Measurements from ENCODE around the gene ATP9B. TPM values are rescaled to one million over a fixed set of nuclear protein-coding genes. Genes with fewer than 3 reads are reported as not detected.

ATP9B gene
- polyA plus RNA-seq, 1 of the 3 experiments (the other 2 are of a cell fraction), result 11.2 TPM

DNA sequence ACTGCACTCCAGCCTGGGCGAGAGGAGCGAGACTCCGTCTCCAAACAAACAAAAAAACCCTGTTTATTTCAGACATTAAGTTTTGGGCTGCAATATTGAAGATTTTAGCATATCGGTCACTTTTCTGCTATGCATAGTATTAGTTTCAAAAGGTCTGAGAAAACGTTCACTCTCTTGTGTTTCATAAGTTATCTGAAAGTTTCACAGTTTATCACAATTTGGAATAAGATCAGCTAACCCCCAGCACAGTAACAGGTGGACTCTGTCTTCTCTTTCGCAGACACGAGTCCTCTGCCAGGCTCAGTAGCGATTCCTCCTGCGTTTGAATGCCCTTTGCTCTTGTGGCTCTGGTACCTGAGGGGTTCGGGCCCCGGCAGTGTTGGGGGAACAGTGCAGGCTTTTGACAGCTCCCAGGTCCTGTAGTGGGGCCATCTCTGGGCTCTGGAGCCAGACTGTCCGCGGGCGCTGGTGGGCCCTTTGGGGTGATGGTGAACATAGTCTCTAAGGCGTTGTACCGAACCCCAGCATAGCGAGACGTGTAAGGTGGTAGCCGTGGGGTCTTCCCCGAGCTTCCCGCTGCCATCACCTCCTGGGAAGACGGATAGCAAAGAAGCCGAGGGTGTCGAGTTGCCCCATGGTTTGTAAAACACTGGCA is 347.0 kb downstream of the ATP9B start:
- H2AFZ ChIP-seq (ENCODE audit: low read depth), result no peak overlapping the region

DNA sequence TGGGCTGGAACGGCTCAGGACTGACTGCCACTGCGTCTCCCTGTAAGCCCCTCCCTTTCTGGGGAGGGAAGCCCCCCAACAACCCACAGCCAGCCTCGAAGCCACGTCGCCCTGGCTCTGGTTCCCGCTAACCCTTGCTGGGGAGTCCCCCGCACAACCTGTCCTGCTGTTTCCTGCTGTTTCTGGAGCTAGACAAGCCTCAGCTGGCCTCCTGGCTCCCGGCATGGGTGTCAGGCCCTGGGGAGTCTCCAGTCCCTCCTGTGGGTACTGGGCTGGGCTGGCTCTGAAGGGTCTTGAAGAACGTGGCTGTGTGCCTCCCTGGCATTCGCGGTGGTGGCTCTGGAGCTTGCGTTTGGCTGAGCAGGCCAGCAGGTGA is 347.5 kb downstream of the ATP9B start:
- ChIA-PET CTCF (no interaction called here), POLR2A (no interaction called here)
- H3K4me2 ChIP-seq, result no peak overlapping the region
- H3K4me1 ChIP-seq (ENCODE audit: control insufficient read depth in 1 of 2, insufficient read depth in 2 of 2, low read depth in 1 of 2, low read length in 1 of 2), result no peaks in the 10 kb centered on the region
- no peak overlapping the region for H3K27ac ChIP-seq (ENCODE audit: low read depth in 2 of 2, low read length in 1 of 2)
- no peaks in the 10 kb centered on the region for H4K20me1 ChIP-seq (ENCODE audit: insufficient read depth)
- H3K9me3 ChIP-seq, result no peaks in the 10 kb centered on the region
- H3K4me3 ChIP-seq (ENCODE audit: low read depth in 2 of 2, low read length in 1 of 2), result no peak overlapping the region
- H2AFZ ChIP-seq (ENCODE audit: low read depth), result no peak overlapping the region
- 0% methylated on average over 6 of the region's 12 CpGs for WGBS (ENCODE audit: low lambda C conversion rate)
- H3K27me3 ChIP-seq (ENCODE audit: insufficient read depth), result peaks cover 85% of the 10 kb centered on the region
- H3F3A ChIP-seq (replicated peaks; ENCODE audit: insufficient read depth), result no peaks in the 10 kb centered on the region
- no peaks in the 10 kb centered on the region for H3K79me2 ChIP-seq (ENCODE audit: insufficient read depth)
- no peaks in the 10 kb centered on the region for H3K36me3 ChIP-seq (replicated peaks in 1 of 2; ENCODE audit: control insufficient read depth in 1 of 2, insufficient read depth in 2 of 2, low read length in 1 of 2)
- H3K9ac ChIP-seq, result no peak overlapping the region
- H3K9me2 ChIP-seq, result no peaks in the 10 kb centered on the region
- DNase-seq, result no peak
- TF ChIP-seq GATA2 (CRISPR knock-in tag; IDR thresholded peaks at IDR 0.05) (no peak), POLR2AphosphoS5 (IDR thresholded peaks at IDR 0.05; ENCODE audit: low read depth, low read length) (no peak), CHD2 (IDR thresholded peaks at IDR 0.05; ENCODE audit: low read length, partially characterized antibody) (no peak), EZH2phosphoT487 (IDR thresholded peaks at IDR 0.05; ENCODE audit: borderline replicate concordance, low read depth) (no peak), NFIC (IDR thresholded peaks at IDR 0.05; ENCODE audit: borderline replicate concordance) (no peak), CTCF (IDR thresholded peaks at IDR 0.05) (no peak), MXI1 (IDR thresholded peaks at IDR 0.05; ENCODE audit: low read depth, low read length) (no peak), JUND (IDR thresholded peaks at IDR 0.05) (no peak), SIN3A (IDR thresholded peaks at IDR 0.05; ENCODE audit: borderline replicate concordance, low read depth, low read length) (no peak), MAX (IDR thresholded peaks at IDR 0.05; ENCODE audit: low read depth) (no peak), YY1 (IDR thresholded peaks at IDR 0.05; ENCODE audit: low read depth) (no peak), FOXM1 (IDR thresholded peaks at IDR 0.05; ENCODE audit: low read depth) (no peak), FOSL2 (IDR thresholded peaks at IDR 0.05; ENCODE audit: borderline replicate concordance, low read depth) (no peak), TEAD4 (IDR thresholded peaks at IDR 0.05; ENCODE audit: borderline replicate concordance, insufficient read depth) (no peak)
- TF ChIP-seq, protein P1, sequence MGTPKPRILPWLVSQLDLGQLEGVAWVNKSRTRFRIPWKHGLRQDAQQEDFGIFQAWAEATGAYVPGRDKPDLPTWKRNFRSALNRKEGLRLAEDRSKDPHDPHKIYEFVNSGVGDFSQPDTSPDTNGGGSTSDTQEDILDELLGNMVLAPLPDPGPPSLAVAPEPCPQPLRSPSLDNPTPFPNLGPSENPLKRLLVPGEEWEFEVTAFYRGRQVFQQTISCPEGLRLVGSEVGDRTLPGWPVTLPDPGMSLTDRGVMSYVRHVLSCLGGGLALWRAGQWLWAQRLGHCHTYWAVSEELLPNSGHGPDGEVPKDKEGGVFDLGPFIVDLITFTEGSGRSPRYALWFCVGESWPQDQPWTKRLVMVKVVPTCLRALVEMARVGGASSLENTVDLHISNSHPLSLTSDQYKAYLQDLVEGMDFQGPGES (IDR thresholded peaks at IDR 0.05; ENCODE audit: low read depth, low read length), result no peak

More for the DNA sequence above, 347.0 kb downstream of the ATP9B start:
- Histone ChIP-seq H3K9ac (no peak overlapping the region), H3K4me1 (ENCODE audit: control insufficient read depth in 1 of 2, insufficient read depth in 2 of 2, low read depth in 1 of 2, low read length in 1 of 2) (no peaks in the 10 kb centered on the region), H3F3A (replicated peaks; ENCODE audit: insufficient read depth) (no peaks in the 10 kb centered on the region), H3K9me3 (no peaks in the 10 kb centered on the region), H3K9me2 (no peaks in the 10 kb centered on the region), H4K20me1 (ENCODE audit: insufficient read depth) (no peaks in the 10 kb centered on the region), H3K27me3 (ENCODE audit: insufficient read depth) (peaks cover 83% of the 10 kb centered on the region), H3K79me2 (ENCODE audit: insufficient read depth) (no peaks in the 10 kb centered on the region), H3K4me2 (no peak overlapping the region), H3K4me3 (ENCODE audit: low read depth in 2 of 2, low read length in 1 of 2) (no peak overlapping the region), H3K27ac (ENCODE audit: low read depth in 2 of 2, low read length in 1 of 2) (no peak overlapping the region), H3K36me3 (replicated peaks in 1 of 2; ENCODE audit: control insufficient read depth in 1 of 2, insufficient read depth in 2 of 2, low read length in 1 of 2) (no peaks in the 10 kb centered on the region)
- 29% methylated on average over 21 of the region's 24 CpGs for WGBS (ENCODE audit: low lambda C conversion rate)
- ChIA-PET CTCF (no interaction called here), POLR2A (no interaction called here)
- no peak for DNase-seq
- TF ChIP-seq YY1 (IDR thresholded peaks at IDR 0.05; ENCODE audit: low read depth) (no peak), RFX5 (IDR thresholded peaks at IDR 0.05; ENCODE audit: low read length) (no peak), SIN3A (IDR thresholded peaks at IDR 0.05; ENCODE audit: borderline replicate concordance, low read depth, low read length) (no peak), RCOR1 (IDR thresholded peaks at IDR 0.05; ENCODE audit: low read length) (no peak), RAD21 (IDR thresholded peaks at IDR 0.05; ENCODE audit: low read length) (no peak), NRF1 (IDR thresholded peaks at IDR 0.05; ENCODE audit: low read depth, low read length) (no peak), FOSL2 (IDR thresholded peaks at IDR 0.05; ENCODE audit: borderline replicate concordance, low read depth) (no peak), JUND (IDR thresholded peaks at IDR 0.05) (no peak), MEF2A (IDR thresholded peaks at IDR 0.05; ENCODE audit: borderline replicate concordance, low read depth) (no peak), NFIC (IDR thresholded peaks at IDR 0.05; ENCODE audit: borderline replicate concordance) (no peak), EP300 (IDR thresholded peaks at IDR 0.05; ENCODE audit: borderline replicate concordance in 1 of 2, low read depth in 1 of 2, low read length in 1 of 2) (no peak), MXI1 (IDR thresholded peaks at IDR 0.05; ENCODE audit: low read depth, low read length) (no peak)
- TF ChIP-seq, protein P2, sequence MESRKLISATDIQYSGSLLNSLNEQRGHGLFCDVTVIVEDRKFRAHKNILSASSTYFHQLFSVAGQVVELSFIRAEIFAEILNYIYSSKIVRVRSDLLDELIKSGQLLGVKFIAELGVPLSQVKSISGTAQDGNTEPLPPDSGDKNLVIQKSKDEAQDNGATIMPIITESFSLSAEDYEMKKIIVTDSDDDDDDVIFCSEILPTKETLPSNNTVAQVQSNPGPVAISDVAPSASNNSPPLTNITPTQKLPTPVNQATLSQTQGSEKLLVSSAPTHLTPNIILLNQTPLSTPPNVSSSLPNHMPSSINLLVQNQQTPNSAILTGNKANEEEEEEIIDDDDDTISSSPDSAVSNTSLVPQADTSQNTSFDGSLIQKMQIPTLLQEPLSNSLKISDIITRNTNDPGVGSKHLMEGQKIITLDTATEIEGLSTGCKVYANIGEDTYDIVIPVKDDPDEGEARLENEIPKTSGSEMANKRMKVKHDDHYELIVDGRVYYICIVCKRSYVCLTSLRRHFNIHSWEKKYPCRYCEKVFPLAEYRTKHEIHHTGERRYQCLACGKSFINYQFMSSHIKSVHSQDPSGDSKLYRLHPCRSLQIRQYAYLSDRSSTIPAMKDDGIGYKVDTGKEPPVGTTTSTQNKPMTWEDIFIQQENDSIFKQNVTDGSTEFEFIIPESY (IDR thresholded peaks at IDR 0.05; ENCODE audit: borderline replicate concordance, low read depth), result no peak
